ENCODE measurements around the gene LARP1. TPM values are rescaled to one million over a fixed set of nuclear protein-coding genes. Genes with fewer than 3 reads are reported as not detected.
"Not testable (repeated sequence)": the region's sequence is repeated elsewhere in the genome, so short reads cannot be mapped to it uniquely, and the experiment has no call there.

LARP1 gene
- total RNA-seq, 2 experiments from 2014 or later, result 174 to 177 TPM

DNA sequence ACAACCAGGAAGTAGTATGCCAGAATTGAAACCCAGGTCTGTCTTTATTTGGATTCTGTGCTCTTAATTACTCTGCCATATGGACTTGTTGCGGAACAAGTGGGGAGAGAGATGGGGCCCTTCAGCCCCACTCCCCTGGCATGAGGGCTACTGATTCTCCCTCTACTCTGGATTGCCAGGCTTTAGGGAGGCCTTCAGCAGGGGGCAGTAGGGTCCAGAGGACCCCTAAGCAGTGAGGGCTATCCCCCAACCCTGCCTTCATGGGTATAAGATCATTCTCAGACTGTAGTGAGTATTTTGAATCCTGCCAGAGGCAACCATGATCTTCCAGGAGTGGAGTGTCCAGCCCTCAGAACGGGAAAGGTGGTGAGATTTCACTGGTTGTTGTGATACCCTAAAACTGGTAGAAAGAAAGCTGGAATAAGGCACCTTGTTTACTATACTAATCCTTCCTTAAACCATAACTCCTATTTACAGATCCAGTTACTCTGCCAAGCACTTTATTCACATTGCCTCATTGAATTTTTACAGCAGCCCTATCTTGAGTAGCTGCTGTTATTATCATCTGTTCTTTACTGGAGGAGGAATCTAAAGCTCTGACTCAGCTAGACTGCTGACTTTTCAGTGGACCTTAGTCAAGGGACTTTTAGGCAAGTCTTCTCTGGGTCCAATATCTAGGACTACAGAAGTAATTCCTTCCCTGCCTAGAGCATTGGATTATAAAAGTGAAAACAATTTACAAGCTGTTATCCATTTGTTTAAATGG is 31.3 kb upstream of the LARP1 start:
- Mint-ChIP-seq H3K27me3 (peaks cover 3% of the 10 kb centered on the region), H3K36me3 (ENCODE audit: low read depth) (no peaks in the 10 kb centered on the region), H3K9me3 (no peaks in the 10 kb centered on the region), H3K4me3 (no peak overlapping the region), H3K4me1 (no peaks in the 10 kb centered on the region), H3K27ac (no peak overlapping the region)
- ChIA-PET POLR2A (no interaction called here), CTCF (interaction anchor here (0.7 to 0.8 kb wide), 2 partner anchors 73 to 768 kb away, joined by 3 read pairs; no protein-coding TSS in a partner anchor)
- no peak for DNase-seq

DNA sequence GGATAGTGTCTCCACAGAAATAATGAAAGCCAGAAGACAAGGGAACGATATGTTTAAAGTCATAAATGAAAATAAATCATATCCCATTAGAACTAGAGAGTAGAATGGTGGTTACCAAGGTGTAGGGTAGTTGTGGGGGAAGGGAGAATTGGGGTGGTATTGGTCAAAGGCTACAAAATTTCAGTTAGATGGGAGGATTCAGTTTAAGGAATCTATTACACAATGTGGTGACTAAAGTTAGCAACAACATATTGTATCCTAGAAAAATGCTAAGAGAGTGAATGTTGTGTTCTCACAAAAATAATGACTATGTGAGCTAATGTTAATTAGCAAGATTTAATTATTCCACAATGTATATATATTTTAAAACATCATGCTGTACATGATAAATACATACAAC is 27.8 kb upstream of the LARP1 start:
- Mint-ChIP-seq H3K27ac (no peak overlapping the region), H3K27me3 (peaks cover 8% of the 10 kb centered on the region), H3K36me3 (ENCODE audit: low read depth) (no peaks in the 10 kb centered on the region), H3K4me3 (no peak overlapping the region), H3K4me1 (no peaks in the 10 kb centered on the region), H3K9me3 (no peaks in the 10 kb centered on the region)
- POLR2A ChIA-PET, result no interaction called here
- CTCF ChIA-PET, result no interaction called here
- DNase-seq, result no peak

GRCh38 chr5:154728939-154729588 is 26.1 kb upstream of the LARP1 start:
- Mint-ChIP-seq H3K27ac (no peak overlapping the region), H3K4me1 (no peaks in the 10 kb centered on the region)

DNA sequence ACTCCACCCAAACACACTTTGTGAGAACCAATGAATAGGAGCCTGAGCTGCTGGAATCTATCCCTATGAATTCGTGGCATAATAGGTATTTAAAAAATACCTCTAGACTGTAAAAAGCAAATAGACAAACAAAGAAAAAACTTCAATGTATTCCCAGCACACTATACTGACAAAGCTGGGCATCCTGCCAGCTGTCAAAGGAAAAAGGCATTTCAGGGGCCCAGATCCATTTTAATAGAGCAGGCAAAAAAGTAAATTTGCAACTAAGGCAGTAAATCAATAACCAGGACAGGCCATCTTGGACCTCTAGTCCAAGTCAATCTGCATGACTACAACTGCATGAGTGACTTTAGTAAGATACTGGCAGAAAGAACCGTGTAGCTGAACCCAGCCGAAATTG is 25.6 kb upstream of the LARP1 start:
- ChIA-PET POLR2A (no interaction called here), CTCF (no interaction called here)
- Mint-ChIP-seq H3K36me3 (ENCODE audit: low read depth) (no peaks in the 10 kb centered on the region), H3K9me3 (no peaks in the 10 kb centered on the region), H3K27me3 (peaks cover 9% of the 10 kb centered on the region), H3K4me3 (no peak overlapping the region), H3K27ac (no peak overlapping the region), H3K4me1 (no peaks in the 10 kb centered on the region)
- DNase-seq, result no peak

More at GRCh38 chr5:154728939-154729588, 26.1 kb upstream of the LARP1 start:
- H3K9me3 Mint-ChIP-seq, result no peaks in the 10 kb centered on the region
- ChIA-PET POLR2A (no interaction called here), CTCF (no interaction called here)
- H3K36me3 Mint-ChIP-seq (ENCODE audit: low read depth), result no peaks in the 10 kb centered on the region
- no peak overlapping the region for H3K4me3 Mint-ChIP-seq
- peaks cover 9% of the 10 kb centered on the region for H3K27me3 Mint-ChIP-seq
- no peak for DNase-seq

- CTCF ChIA-PET; H3K27me3 Mint-ChIP-seq; DNase-seq; H3K9me3 Mint-ChIP-seq; H3K4me3 Mint-ChIP-seq; H3K4me1 Mint-ChIP-seq; POLR2A ChIA-PET; H3K27ac Mint-ChIP-seq; H3K36me3 Mint-ChIP-seq (ENCODE audit: low read depth): not testable (repeated sequence)
Observed at GRCh38 chr5:154730761-154731160, 24.4 kb upstream of the LARP1 start.

DNA sequence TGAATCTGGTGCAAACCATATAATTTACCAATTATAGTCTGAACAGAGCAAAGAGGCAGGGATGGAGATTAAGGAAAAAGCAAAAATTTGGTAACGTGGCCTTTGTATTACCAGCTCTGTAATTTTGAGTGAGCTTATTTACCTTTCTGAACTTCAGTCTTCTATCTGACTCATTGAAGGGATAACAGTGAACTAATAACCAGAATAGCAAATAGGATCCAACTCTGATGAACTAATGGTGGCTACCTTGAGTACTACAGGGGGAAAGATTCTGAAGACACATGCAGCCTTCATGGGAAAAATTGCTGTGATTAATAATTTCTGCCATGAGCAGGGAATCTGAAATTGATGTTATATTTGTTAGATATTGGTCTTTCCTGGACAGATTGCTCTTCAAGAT is 23.0 kb upstream of the LARP1 start:
- peaks cover 7% of the 10 kb centered on the region for H3K27me3 Mint-ChIP-seq
- CTCF ChIA-PET, result no interaction called here
- no peaks in the 10 kb centered on the region for H3K4me1 Mint-ChIP-seq

DNA sequence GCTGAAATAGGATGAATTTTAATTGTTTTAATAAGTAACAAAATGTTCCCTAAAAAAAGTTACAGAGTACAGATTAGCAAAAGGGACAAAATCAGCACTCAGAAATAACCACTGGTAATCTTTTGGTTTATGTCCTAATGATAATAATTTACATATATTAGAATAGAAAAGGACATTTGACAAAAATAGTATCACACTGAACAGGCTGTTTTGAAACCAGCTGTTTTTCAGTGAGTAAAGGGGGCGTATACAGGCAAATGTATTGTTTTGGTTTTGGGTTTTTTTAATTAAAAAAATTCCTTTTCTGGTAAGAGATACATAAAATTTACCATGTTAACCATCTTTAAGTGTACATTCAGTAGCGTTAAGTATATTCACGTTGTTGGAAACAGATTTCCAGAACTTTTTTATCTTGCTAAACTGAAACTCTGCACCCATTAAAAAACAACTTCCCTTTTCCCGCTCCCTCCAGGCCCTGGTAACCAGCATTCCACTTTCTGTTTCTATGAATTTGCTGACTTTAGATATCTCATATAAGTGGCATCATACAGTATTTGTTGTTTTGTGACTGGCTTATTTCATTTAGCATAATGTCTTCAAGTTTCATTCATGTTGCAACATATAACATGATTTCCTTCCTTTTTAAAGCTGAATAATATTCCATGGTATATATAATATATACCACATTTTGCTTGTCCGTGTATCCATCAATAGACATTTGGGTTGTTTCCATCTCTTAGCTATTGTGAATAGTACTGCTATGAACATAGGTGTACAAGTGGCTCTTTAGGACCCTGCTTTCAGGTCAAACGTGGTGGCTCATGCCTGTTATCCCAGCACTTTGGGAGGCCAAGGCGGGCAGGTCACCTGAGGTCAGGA is 20.6 kb upstream of the LARP1 start:
- Mint-ChIP-seq H3K27ac (no peak overlapping the region), H3K4me3 (no peak overlapping the region), H3K36me3 (ENCODE audit: low read depth) (no peaks in the 10 kb centered on the region), H3K9me3 (no peaks in the 10 kb centered on the region), H3K27me3 (peaks cover 5% of the 10 kb centered on the region), H3K4me1 (no peaks in the 10 kb centered on the region)
- CTCF ChIA-PET, result interaction anchor here (0.9 kb wide), 1 partner anchor 214 kb away, joined by 3 read pairs; no protein-coding TSS in a partner anchor
- no peak for DNase-seq
- POLR2A ChIA-PET, result no interaction called here

More for the DNA sequence above, 23.0 kb upstream of the LARP1 start:
- no peaks in the 10 kb centered on the region for H3K36me3 Mint-ChIP-seq (ENCODE audit: low read depth)
- DNase-seq, result no peak
- no peak overlapping the region for H3K27ac Mint-ChIP-seq
- H3K4me3 Mint-ChIP-seq, result no peak overlapping the region
- POLR2A ChIA-PET, result no interaction called here
- no peaks in the 10 kb centered on the region for H3K9me3 Mint-ChIP-seq

GRCh38 chr5:154735362-154735761 is 19.8 kb upstream of the LARP1 start:
- not testable (repeated sequence) for H3K27me3 Mint-ChIP-seq, H3K27ac Mint-ChIP-seq

GRCh38 chr5:154736372-154736771 is 18.8 kb upstream of the LARP1 start:
- H3K36me3 Mint-ChIP-seq (ENCODE audit: low read depth); POLR2A ChIA-PET; CTCF ChIA-PET: not testable (repeated sequence)

More at GRCh38 chr5:154735362-154735761, 19.8 kb upstream of the LARP1 start:
- CTCF ChIA-PET; H3K4me1 Mint-ChIP-seq; DNase-seq; POLR2A ChIA-PET; H3K9me3 Mint-ChIP-seq; H3K36me3 Mint-ChIP-seq (ENCODE audit: low read depth); H3K4me3 Mint-ChIP-seq: not testable (repeated sequence)

GRCh38 chr5:154737667-154738320 is 17.4 kb upstream of the LARP1 start:
- Mint-ChIP-seq H3K36me3 (ENCODE audit: low read depth) (no peaks in the 10 kb centered on the region), H3K4me1 (no peaks in the 10 kb centered on the region), H3K27ac (no peak overlapping the region), H3K9me3 (no peaks in the 10 kb centered on the region), H3K27me3 (no peaks in the 10 kb centered on the region), H3K4me3 (no peak overlapping the region)
- DNase-seq, result no peak
- ChIA-PET POLR2A (no interaction called here), CTCF (no interaction called here)

More at GRCh38 chr5:154736372-154736771, 18.8 kb upstream of the LARP1 start:
- H3K27me3 Mint-ChIP-seq, H3K4me3 Mint-ChIP-seq, H3K4me1 Mint-ChIP-seq, H3K27ac Mint-ChIP-seq, H3K9me3 Mint-ChIP-seq, DNase-seq: not testable (repeated sequence)

DNA sequence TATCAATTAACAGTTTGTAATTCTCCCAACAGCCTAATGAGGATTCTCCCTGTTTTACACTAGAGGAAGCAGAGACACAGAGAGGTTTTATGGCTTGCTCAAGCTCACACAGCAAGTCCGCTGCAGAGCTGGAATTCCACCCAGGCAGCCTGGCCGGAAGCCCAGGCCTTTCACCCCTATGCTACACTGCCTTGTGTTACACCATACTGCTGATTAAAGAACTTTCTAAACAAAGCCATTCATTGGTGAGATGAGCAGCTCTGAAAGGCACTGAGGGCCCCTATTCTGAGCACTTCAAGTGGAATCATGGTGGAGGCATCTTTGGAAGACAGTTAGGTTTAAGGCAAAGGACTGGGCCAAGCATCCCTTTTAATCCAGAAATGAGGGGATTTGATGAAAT is 14.7 kb upstream of the LARP1 start:
- H3K27me3 Mint-ChIP-seq, result no peaks in the 10 kb centered on the region
- no peaks in the 10 kb centered on the region for H3K9me3 Mint-ChIP-seq
- DNase-seq, result no peak
- H3K4me1 Mint-ChIP-seq, result no peaks in the 10 kb centered on the region
- ChIA-PET CTCF (no interaction called here), POLR2A (no interaction called here)
- no peaks in the 10 kb centered on the region for H3K36me3 Mint-ChIP-seq (ENCODE audit: low read depth)
- no peak overlapping the region for H3K27ac Mint-ChIP-seq
- H3K4me3 Mint-ChIP-seq, result no peak overlapping the region

DNA sequence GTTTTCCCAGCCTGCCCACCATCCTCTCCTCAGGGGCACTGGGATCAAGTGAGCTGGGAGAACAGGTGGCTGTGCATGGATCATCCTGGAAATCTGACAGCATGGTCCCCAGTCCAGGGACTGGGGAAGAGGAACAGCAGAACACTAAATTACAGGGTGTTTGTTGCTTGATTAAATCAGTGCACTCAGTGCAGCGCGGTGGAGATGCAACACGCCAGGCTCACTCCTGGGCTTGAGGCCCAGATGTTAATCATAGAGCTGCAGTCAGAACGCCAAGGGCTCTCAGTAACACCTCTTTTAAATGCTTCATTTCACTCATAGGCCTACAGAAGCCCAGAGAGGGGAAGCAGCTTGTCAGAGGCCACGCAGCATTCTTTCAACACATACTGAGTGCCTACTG is 14.2 kb upstream of the LARP1 start:
- DNase-seq, result no peak
- Mint-ChIP-seq H3K27ac (no peak overlapping the region), H3K9me3 (no peaks in the 10 kb centered on the region), H3K36me3 (ENCODE audit: low read depth) (no peaks in the 10 kb centered on the region), H3K4me1 (no peaks in the 10 kb centered on the region), H3K27me3 (no peaks in the 10 kb centered on the region), H3K4me3 (no peak overlapping the region)
- ChIA-PET POLR2A (no interaction called here), CTCF (no interaction called here)

DNA sequence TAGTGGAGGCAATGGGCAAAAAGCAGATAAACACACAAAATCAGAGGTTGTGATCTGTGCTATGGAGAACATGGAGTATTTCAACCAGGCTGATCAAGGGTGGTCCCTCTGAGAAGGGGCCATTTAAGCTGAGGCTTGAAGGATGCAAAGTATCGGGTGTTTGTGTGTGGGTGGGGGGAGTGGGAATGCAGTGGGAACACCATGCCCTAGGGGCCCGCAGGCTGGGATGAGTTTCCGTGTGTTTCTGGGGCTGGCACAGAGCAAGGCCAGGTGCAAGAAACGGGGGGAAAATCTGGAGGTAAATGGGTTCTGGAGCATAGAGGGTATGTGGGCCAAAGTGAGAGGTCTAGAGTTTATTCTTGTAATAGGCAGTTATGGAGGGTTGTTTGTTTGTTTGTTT is 13.8 kb upstream of the LARP1 start:
- no peaks in the 10 kb centered on the region for H3K9me3 Mint-ChIP-seq
- H3K27ac Mint-ChIP-seq, result no peak overlapping the region
- no peaks in the 10 kb centered on the region for H3K36me3 Mint-ChIP-seq (ENCODE audit: low read depth)
- H3K4me1 Mint-ChIP-seq, result no peaks in the 10 kb centered on the region
- no peaks in the 10 kb centered on the region for H3K27me3 Mint-ChIP-seq
- CTCF ChIA-PET, result no interaction called here
- DNase-seq, result no peak
- POLR2A ChIA-PET, result no interaction called here
- H3K4me3 Mint-ChIP-seq, result no peak overlapping the region

Data from activated CD4-positive, alpha-beta memory T cell treated with anti-CD3 and anti-CD28 coated beads, Interleukin-2, amount 10 ng/mL, durations not matched to agents 7 days and 5 days (primary cell).